H1 (cell line): ENCODE measurements around the gene KIF25. TPM values are rescaled to one million over a fixed set of nuclear protein-coding genes. Genes with fewer than 3 reads are reported as not detected.

Experiments used
- ATF3 ChIP-seq: IDR thresholded peaks from 2 replicates; pipeline ENCODE4 v1.6.1; 2011; ENCODE audit warnings: low read depth, mild to moderate bottlenecking, low read length; ENCODE audit not compliant: insufficient read depth
- CBX5 ChIP-seq: fragments of 300-800, 300-1000 bp; sonication (generic); IDR thresholded peaks from 2 replicates; pipeline ENCODE4 v1.7.1; 2016; ENCODE audit warnings: antibody characterized with exemption, low read length, low read depth
- CREB1 ChIP-seq: IDR thresholded peaks from 2 replicates; pipeline ENCODE4 v1.6.1; 2012; ENCODE audit warnings: inconsistent platforms
- KDM5A ChIP-seq: fragments of 200-600 bp; IDR thresholded peaks from 2 replicates; pipeline ENCODE4 v1.7.1; 2012; ENCODE audit warnings: mild to moderate bottlenecking, low read length, inconsistent platforms, mixed read lengths
- RFX5 ChIP-seq: IDR thresholded peaks from 2 replicates; pipeline ENCODE4 v1.6.1; 2011; ENCODE audit warnings: low read depth, low read length, improper control_type of control experiment, borderline replicate concordance
- RXRA ChIP-seq: IDR thresholded peaks from 2 replicates; pipeline ENCODE4 v1.6.1; 2011; ENCODE audit warnings: low read depth, mild to moderate bottlenecking, low read length, moderate library complexity; ENCODE audit not compliant: insufficient read depth
- SIN3A ChIP-seq, 2 experiments: IDR thresholded peaks in 1 of 2; conservative IDR thresholded peaks in 1 of 2; 2 replicates each; pipeline ENCODE4 v1.6.1; 2011 to 2012; ENCODE audit warnings: low read length in 2 of 2, improper control_type of control experiment in 1 of 2, low read depth in 1 of 2, mild to moderate bottlenecking in 1 of 2
- polyA plus RNA-seq, 7 experiments: library from polyadenylated mRNA; depleted of rRNA in 3 of 7; stranded (reverse) in 5 of 7; unstranded in 2 of 7; fragments of >200 nt in 5 of 7; fragments of 200-250 nt in 2 of 7; gene quantifications; 1 replicate in 5 of 7; 2 replicates in 1 of 7; 4 replicates in 1 of 7; pipeline versions ENCODE4 v1.2.1 to v1.2.3, GENCODE V29; 2011 to 2013; ENCODE audit warnings: missing spikeins in 2 of 7, mixed read lengths in 2 of 7
- total RNA-seq: library from RNA; stranded (reverse); fragmentation: NEBNext Ultra II Directional; extraction: Animal tissue kit (Norgen Biotek cat#: 25700); gene quantifications from 2 replicates; pipeline ENCODE4 v1.2.1, GENCODE V29; 2021
- TF ChIP-seq, protein P1 (sequence below): IDR thresholded peaks from 2 replicates; pipeline ENCODE4 v1.6.1; 2011; ENCODE audit warnings: low read length, improper control_type of control experiment

Gene KIF25
- total and polyA plus RNA-seq, 2 of the 8 experiments (the other 6 are each of a cell fraction or from before 2014, with no cell fraction given) = 1.5 to 2.0 TPM

GRCh38 chr6:167952512-167952859, 45.0 kb upstream of the KIF25 start (continued):
- TF ChIP-seq CREB1 (no peak), RFX5 (no peak), CBX5 (no peak), KDM5A (no peak), SIN3A (conservative IDR thresholded peaks at IDR 0.05 in 1 of 2, IDR thresholded peaks at IDR 0.05 in 1 of 2; ENCODE audit: low read depth in 1 of 2, low read length in 2 of 2) (no peak), RXRA (no peak), ATF3 (no peak)
- TF ChIP-seq, protein P1, sequence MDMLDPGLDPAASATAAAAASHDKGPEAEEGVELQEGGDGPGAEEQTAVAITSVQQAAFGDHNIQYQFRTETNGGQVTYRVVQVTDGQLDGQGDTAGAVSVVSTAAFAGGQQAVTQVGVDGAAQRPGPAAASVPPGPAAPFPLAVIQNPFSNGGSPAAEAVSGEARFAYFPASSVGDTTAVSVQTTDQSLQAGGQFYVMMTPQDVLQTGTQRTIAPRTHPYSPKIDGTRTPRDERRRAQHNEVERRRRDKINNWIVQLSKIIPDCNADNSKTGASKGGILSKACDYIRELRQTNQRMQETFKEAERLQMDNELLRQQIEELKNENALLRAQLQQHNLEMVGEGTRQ = no peak
- TF ChIP-seq, all 59 proteins: peak for 0
